ENCODE data around the gene MYO1D.
A peak's percentile ranks its signal among the peaks of the same experiment; 100 is the strongest.

Gene MYO1D

GRCh38 chr17:32622540-32622939 lies 254.4 kb downstream of the MYO1D start:
- H3K14ac ChIP-seq (ENCODE audit: low read length) = no peak overlapping the region
- no peak overlapping the region for H2AK5ac ChIP-seq (ENCODE audit: low read depth, low read length)
- H3K18ac ChIP-seq (ENCODE audit: low read length) = no peak overlapping the region
- no peaks in the 10 kb centered on the region for H3K9me3 ChIP-seq (replicated peaks in 1 of 2; ENCODE audit: control insufficient read depth in 2 of 2, insufficient read depth in 1 of 2, low read depth in 1 of 2, low read length in 2 of 2)
- no peak for DNase-seq (ENCODE audit: low spot score)
- H3K4me1 ChIP-seq (ENCODE audit: control insufficient read depth in 2 of 2, insufficient read depth in 1 of 2, low read depth in 1 of 2, low read length in 2 of 2) = peaks cover 10 to 14% of the 10 kb centered on the region in 2 donors
- no peak overlapping the region for H2AFZ ChIP-seq (ENCODE audit: low read length)
- no peak overlapping the region for H3K4ac ChIP-seq (ENCODE audit: low read length)
- no peak overlapping the region for H3K23ac ChIP-seq (ENCODE audit: low read depth, low read length, poor library complexity)
- no peak overlapping the region for H4K91ac ChIP-seq (ENCODE audit: low read depth, low read length, poor library complexity)
- H3K4me3 ChIP-seq (ENCODE audit: low read length in 2 of 2) = no peak overlapping the region
- WGBS, 2 donors (ENCODE audit: extremely low coverage in 2 of 2, insufficient read length in 2 of 2, insufficient replicate concordance in 1 of 2) = no CpG with 5 or more reads among the region's 4 CpGs
- H3K4me2 ChIP-seq (ENCODE audit: insufficient read depth, low read length, poor library complexity, severe bottlenecking) = no peak overlapping the region
- H3K27me3 ChIP-seq (ENCODE audit: control insufficient read depth in 3 of 3, insufficient read depth in 3 of 3, low read depth in 1 of 3, low read length in 3 of 3) = peaks cover 0 to 2% (median 0%) of the 10 kb centered on the region in 3 experiments
- no peak overlapping the region for H3K27ac ChIP-seq (replicated peaks; ENCODE audit: low read length)
- H2BK12ac ChIP-seq (ENCODE audit: low read length) = no peak overlapping the region
- H4K8ac ChIP-seq (ENCODE audit: low read depth, low read length) = no peak overlapping the region
- H2BK5ac ChIP-seq (ENCODE audit: low read length) = no peak overlapping the region
- no peak overlapping the region for H2BK120ac ChIP-seq (ENCODE audit: low read depth, low read length)
- H3K79me1 ChIP-seq (ENCODE audit: low read depth, low read length) = no peaks in the 10 kb centered on the region
- no peaks in the 10 kb centered on the region for H3K36me3 ChIP-seq (replicated peaks in 1 of 2; ENCODE audit: control insufficient read depth in 2 of 2, insufficient read depth in 2 of 2, low read length in 2 of 2)
- no peak overlapping the region for H3K9ac ChIP-seq (ENCODE audit: low read depth, low read length, poor library complexity)
- no peak overlapping the region for H2BK15ac ChIP-seq (ENCODE audit: low read length)

DNA sequence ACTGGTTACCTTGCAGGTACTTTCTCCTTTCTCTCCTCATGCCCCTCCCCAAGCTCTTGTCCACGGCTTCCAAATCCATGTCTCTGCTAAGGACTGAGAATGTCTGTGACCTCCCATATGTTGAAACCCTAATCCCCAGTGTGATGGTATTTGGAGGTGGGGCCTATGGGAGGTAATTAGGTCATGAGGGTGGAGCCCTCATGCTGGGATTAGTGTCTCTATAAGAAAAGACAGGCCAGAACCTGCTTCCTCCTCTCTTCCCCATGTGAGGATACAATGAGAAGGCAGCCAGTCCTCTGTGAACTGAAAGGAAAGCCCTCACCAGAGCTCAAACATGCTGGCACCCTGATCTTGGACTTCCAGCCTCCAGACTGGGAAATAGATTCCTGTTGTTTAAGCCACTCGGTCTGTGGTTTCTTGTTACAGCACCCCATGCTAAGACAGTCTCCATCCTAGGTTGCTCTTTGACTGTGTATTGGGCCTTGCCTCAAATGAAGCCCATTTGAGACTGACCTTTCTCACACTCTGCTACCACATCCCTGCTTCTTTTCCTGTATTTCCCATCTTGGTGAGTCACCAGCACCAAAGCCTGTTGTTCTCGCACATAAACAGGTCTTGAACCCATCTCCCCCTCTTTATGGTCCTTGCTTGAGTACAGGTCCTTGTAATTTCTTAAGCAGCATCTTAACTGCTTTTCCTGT lies 255.2 kb downstream of the MYO1D start:
- no peak overlapping the region for H2BK5ac ChIP-seq (ENCODE audit: low read length)
- no peak overlapping the region for H3K18ac ChIP-seq (ENCODE audit: low read length)
- H3K4ac ChIP-seq (ENCODE audit: low read length) = no peak overlapping the region
- H4K91ac ChIP-seq (ENCODE audit: low read depth, low read length, poor library complexity) = no peak overlapping the region
- WGBS, 2 donors (ENCODE audit: extremely low coverage in 2 of 2, insufficient read length in 2 of 2, insufficient replicate concordance in 1 of 2) = no CpG with 5 or more reads among the region's 3 CpGs
- peaks cover 7 to 8% of the 10 kb centered on the region in 2 donors for H3K4me1 ChIP-seq (ENCODE audit: control insufficient read depth in 2 of 2, insufficient read depth in 1 of 2, low read depth in 1 of 2, low read length in 2 of 2)
- no peak overlapping the region for H3K9ac ChIP-seq (ENCODE audit: low read depth, low read length, poor library complexity)
- H3K27me3 ChIP-seq (ENCODE audit: control insufficient read depth in 3 of 3, insufficient read depth in 3 of 3, low read depth in 1 of 3, low read length in 3 of 3) = peaks cover 0 to 2% (median 0%) of the 10 kb centered on the region in 3 experiments
- H4K8ac ChIP-seq (ENCODE audit: low read depth, low read length) = no peak overlapping the region
- peak overlapping the region; percentile 3 for H2AFZ ChIP-seq (ENCODE audit: low read length)
- no peak overlapping the region for H2AK5ac ChIP-seq (ENCODE audit: low read depth, low read length)
- no peak overlapping the region for H3K23ac ChIP-seq (ENCODE audit: low read depth, low read length, poor library complexity)
- H3K36me3 ChIP-seq (replicated peaks in 1 of 2; ENCODE audit: control insufficient read depth in 2 of 2, insufficient read depth in 2 of 2, low read length in 2 of 2) = no peaks in the 10 kb centered on the region
- no peaks in the 10 kb centered on the region for H3K9me3 ChIP-seq (replicated peaks in 1 of 2; ENCODE audit: control insufficient read depth in 2 of 2, insufficient read depth in 1 of 2, low read depth in 1 of 2, low read length in 2 of 2)
- H2BK12ac ChIP-seq (ENCODE audit: low read length) = no peak overlapping the region
- DNase-seq (ENCODE audit: low spot score) = peak; percentile 63
- H2BK120ac ChIP-seq (ENCODE audit: low read depth, low read length) = no peak overlapping the region
- no peak overlapping the region for H3K4me3 ChIP-seq (ENCODE audit: low read length in 2 of 2)
- H3K4me2 ChIP-seq (ENCODE audit: insufficient read depth, low read length, poor library complexity, severe bottlenecking) = no peak overlapping the region
- H3K14ac ChIP-seq (ENCODE audit: low read length) = no peak overlapping the region
- no peak overlapping the region for H3K27ac ChIP-seq (replicated peaks; ENCODE audit: low read length)
- H2BK15ac ChIP-seq (ENCODE audit: low read length) = no peak overlapping the region
- no peaks in the 10 kb centered on the region for H3K79me1 ChIP-seq (ENCODE audit: low read depth, low read length)

GRCh38 chr17:32615326-32615725 lies 261.6 kb downstream of the MYO1D start:
- Histone ChIP-seq H3K9me3 (replicated peaks in 1 of 2; ENCODE audit: control insufficient read depth in 2 of 2, insufficient read depth in 1 of 2, low read depth in 1 of 2, low read length in 2 of 2) (no peaks in the 10 kb centered on the region), H3K23ac (ENCODE audit: low read depth, low read length, poor library complexity) (no peak overlapping the region), H4K91ac (ENCODE audit: low read depth, low read length, poor library complexity) (no peak overlapping the region), H2AK5ac (ENCODE audit: low read depth, low read length) (no peak overlapping the region), H2BK12ac (ENCODE audit: low read length) (no peak overlapping the region), H3K4me2 (ENCODE audit: insufficient read depth, low read length, poor library complexity, severe bottlenecking) (no peak overlapping the region), H3K14ac (ENCODE audit: low read length) (no peak overlapping the region), H3K9ac (ENCODE audit: low read depth, low read length, poor library complexity) (no peak overlapping the region), H3K36me3 (replicated peaks in 1 of 2; ENCODE audit: control insufficient read depth in 2 of 2, insufficient read depth in 2 of 2, low read length in 2 of 2) (no peaks in the 10 kb centered on the region), H3K79me1 (ENCODE audit: low read depth, low read length) (no peaks in the 10 kb centered on the region), H2AFZ (ENCODE audit: low read length) (no peak overlapping the region), H4K8ac (ENCODE audit: low read depth, low read length) (no peak overlapping the region), H3K4ac (ENCODE audit: low read length) (no peak overlapping the region), H3K27me3 (ENCODE audit: control insufficient read depth in 3 of 3, insufficient read depth in 3 of 3, low read depth in 1 of 3, low read length in 3 of 3) (peaks cover 0 to 2% (median 0%) of the 10 kb centered on the region in 3 experiments), H2BK5ac (ENCODE audit: low read length) (no peak overlapping the region), H3K18ac (ENCODE audit: low read length) (no peak overlapping the region), H3K4me3 (ENCODE audit: low read length in 2 of 2) (no peak overlapping the region), H2BK120ac (ENCODE audit: low read depth, low read length) (no peak overlapping the region), H3K4me1 (ENCODE audit: control insufficient read depth in 2 of 2, insufficient read depth in 1 of 2, low read depth in 1 of 2, low read length in 2 of 2) (peaks cover 0 to 2% of the 10 kb centered on the region in 2 donors), H3K27ac (replicated peaks; ENCODE audit: low read length) (no peak overlapping the region), H2BK15ac (ENCODE audit: low read length) (no peak overlapping the region)
- no peak for DNase-seq (ENCODE audit: low spot score)
- no CpG with 5 or more reads among the region's 3 CpGs for WGBS, 2 donors (ENCODE audit: extremely low coverage in 2 of 2, insufficient read length in 2 of 2, insufficient replicate concordance in 1 of 2)

GRCh38 chr17:32610943-32611342 lies 266.0 kb downstream of the MYO1D start:
- Histone ChIP-seq H2AK5ac (ENCODE audit: low read depth, low read length) (no peak overlapping the region), H4K8ac (ENCODE audit: low read depth, low read length) (no peak overlapping the region), H3K18ac (ENCODE audit: low read length) (no peak overlapping the region), H2BK5ac (ENCODE audit: low read length) (no peak overlapping the region), H3K4ac (ENCODE audit: low read length) (no peak overlapping the region), H2BK15ac (ENCODE audit: low read length) (no peak overlapping the region), H3K27me3 (ENCODE audit: control insufficient read depth in 3 of 3, insufficient read depth in 3 of 3, low read depth in 1 of 3, low read length in 3 of 3) (peaks cover 0 to 3% (median 2%) of the 10 kb centered on the region in 3 experiments), H3K4me1 (ENCODE audit: control insufficient read depth in 2 of 2, insufficient read depth in 1 of 2, low read depth in 1 of 2, low read length in 2 of 2) (peaks cover 0 to 7% of the 10 kb centered on the region in 2 donors), H2BK12ac (ENCODE audit: low read length) (no peak overlapping the region), H3K4me2 (ENCODE audit: insufficient read depth, low read length, poor library complexity, severe bottlenecking) (no peak overlapping the region), H3K9ac (ENCODE audit: low read depth, low read length, poor library complexity) (no peak overlapping the region), H3K36me3 (replicated peaks in 1 of 2; ENCODE audit: control insufficient read depth in 2 of 2, insufficient read depth in 2 of 2, low read length in 2 of 2) (no peaks in the 10 kb centered on the region), H2BK120ac (ENCODE audit: low read depth, low read length) (no peak overlapping the region), H2AFZ (ENCODE audit: low read length) (no peak overlapping the region), H3K4me3 (ENCODE audit: low read length in 2 of 2) (no peak overlapping the region), H3K14ac (ENCODE audit: low read length) (no peak overlapping the region), H3K23ac (ENCODE audit: low read depth, low read length, poor library complexity) (no peak overlapping the region), H3K79me1 (ENCODE audit: low read depth, low read length) (no peaks in the 10 kb centered on the region), H3K27ac (replicated peaks; ENCODE audit: low read length) (no peak overlapping the region), H3K9me3 (replicated peaks in 1 of 2; ENCODE audit: control insufficient read depth in 2 of 2, insufficient read depth in 1 of 2, low read depth in 1 of 2, low read length in 2 of 2) (peaks cover 2 to 3% of the 10 kb centered on the region in 2 donors), H4K91ac (ENCODE audit: low read depth, low read length, poor library complexity) (no peak overlapping the region)
- DNase-seq (ENCODE audit: low spot score) = no peak
- WGBS, 2 donors (ENCODE audit: extremely low coverage in 2 of 2, insufficient read length in 2 of 2, insufficient replicate concordance in 1 of 2) = no CpG with 5 or more reads among the region's 6 CpGs
